Thymus (tissue), 11 donors: ENCODE results near the gene TFCP2. TPM values are rescaled to one million over a fixed set of nuclear protein-coding genes. Genes with fewer than 3 reads are reported as not detected.

Source experiments
- DNase-seq, 9 donors: peaks; one replicate each; pipeline ENCODE4 v3.0.0-alpha.2; 2013; ENCODE audit warnings: low spot score in 9 of 9, low read depth in 6 of 9, missing footprints in 1 of 9
- H3K27ac ChIP-seq, 2 donors: one replicate each; pipeline ENCODE4 v1.5.1; 2013; ENCODE audit warnings: control low read depth in 1 of 2, low read depth in 1 of 2, low read length in 1 of 2, mild to moderate bottlenecking in 1 of 2, moderate library complexity in 1 of 2
- H3K27me3 ChIP-seq, 2 donors: one replicate each; pipeline ENCODE4 v1.5.1; 2013; ENCODE audit warnings: low read length in 1 of 2; ENCODE audit not compliant: control insufficient read depth in 2 of 2, insufficient read depth in 1 of 2
- H3K36me3 ChIP-seq, 2 donors: one replicate each; pipeline ENCODE4 v1.5.1; 2013; ENCODE audit warnings: low read length in 1 of 2, mild to moderate bottlenecking in 1 of 2, moderate library complexity in 1 of 2; ENCODE audit not compliant: control insufficient read depth in 2 of 2, insufficient read depth in 2 of 2
- H3K4me1 ChIP-seq, 2 donors: one replicate each; pipeline ENCODE4 v1.5.1; 2013; ENCODE audit warnings: low read length in 2 of 2; ENCODE audit not compliant: control insufficient read depth in 2 of 2, insufficient read depth in 2 of 2
- H3K4me3 ChIP-seq, 2 donors: one replicate each; pipeline ENCODE4 v1.5.1; 2013; ENCODE audit warnings: low read length in 2 of 2, control low read depth in 1 of 2, mild to moderate bottlenecking in 1 of 2
- H3K9me3 ChIP-seq, 2 donors: one replicate each; pipeline ENCODE4 v1.5.1; 2013; ENCODE audit warnings: low read length in 1 of 2, mild to moderate bottlenecking in 1 of 2; ENCODE audit not compliant: control insufficient read depth in 2 of 2, insufficient read depth in 1 of 2
- WGBS: extraction: QIAGEN DNeasy Blood & Tissue Kit; methylation state at CpG from one replicate; pipeline ENCODE4 v1.1.7; 2013; 5-methylcytosine and 5-hydroxymethylcytosine counted together
- polyA plus RNA-seq: library from polyadenylated mRNA; stranded (reverse); fragments of 200-250 nt; gene quantifications from one replicate; pipeline ENCODE4 v1.2.3, GENCODE V29; 2013
- total RNA-seq: library from RNA; stranded (reverse); fragments of 120-200 nt; gene quantifications from one replicate; pipeline ENCODE4 v1.2.4, GENCODE V29; 2013
- donor health status: healthy.

The TFCP2 gene
- total and polyA plus RNA-seq, 2 donors: 11.7 to 25.3 TPM

DNA sequence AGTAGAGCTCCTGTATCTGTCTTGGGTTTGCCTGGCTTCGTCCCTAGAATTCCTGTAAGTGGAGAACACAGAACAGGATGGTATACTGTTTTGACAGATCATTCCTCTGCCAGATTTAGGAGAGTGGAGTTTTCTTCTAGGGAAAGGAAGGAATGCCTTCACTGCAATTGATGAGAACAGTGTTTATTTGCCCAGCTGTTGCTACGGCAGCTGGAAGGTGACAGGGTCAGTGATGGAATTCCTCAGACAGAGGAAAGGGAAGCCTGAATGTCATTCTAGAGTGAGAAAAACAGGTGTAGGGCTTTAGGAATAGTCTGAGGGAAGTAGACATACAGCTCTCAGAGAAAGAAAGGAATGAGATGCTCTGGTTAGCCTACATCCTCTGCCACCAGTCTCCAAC lies 101.3 kb downstream of the TFCP2 start:
- no peak for DNase-seq
- no peak overlapping the region for H3K27ac ChIP-seq
- no peaks in the 10 kb centered on the region for H3K9me3 ChIP-seq
- H3K4me3 ChIP-seq: no peak overlapping the region
- peaks cover 12 to 14% of the 10 kb centered on the region in 2 donors for H3K4me1 ChIP-seq
- 99% methylated on average over 2 of the region's 2 CpGs for WGBS
- no peaks in the 10 kb centered on the region for H3K27me3 ChIP-seq
- peaks cover 66 to 74% of the 10 kb centered on the region in 2 donors for H3K36me3 ChIP-seq

DNA sequence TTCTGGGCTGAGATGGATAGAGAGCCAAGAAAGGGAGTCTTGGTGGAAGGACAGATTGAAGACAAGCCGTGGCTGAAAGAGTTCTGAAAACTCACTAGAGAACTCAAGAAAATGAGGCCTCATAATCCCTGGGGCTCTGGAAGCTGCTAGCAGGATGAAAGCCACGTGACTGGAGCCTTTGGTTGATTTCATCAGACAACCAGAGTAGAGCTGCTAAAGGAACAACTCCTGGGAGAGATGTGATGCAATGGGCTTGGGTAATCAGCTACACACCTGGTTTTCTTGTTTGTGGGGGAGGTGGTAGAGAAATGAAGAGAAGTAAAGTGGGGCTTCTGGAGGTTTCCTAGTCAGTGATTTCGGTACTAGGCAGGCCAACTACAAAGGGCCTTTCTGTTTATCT lies 102.9 kb downstream of the TFCP2 start:
- no peak for DNase-seq
- peaks cover 68 to 73% of the 10 kb centered on the region in 2 donors for H3K36me3 ChIP-seq
- no peaks in the 10 kb centered on the region for H3K9me3 ChIP-seq
- H3K27ac ChIP-seq: no peak overlapping the region
- H3K27me3 ChIP-seq: no peaks in the 10 kb centered on the region
- 94% methylated on average over 3 of the region's 3 CpGs for WGBS
- no peak overlapping the region for H3K4me3 ChIP-seq
- no peaks in the 10 kb centered on the region for H3K4me1 ChIP-seq

DNA sequence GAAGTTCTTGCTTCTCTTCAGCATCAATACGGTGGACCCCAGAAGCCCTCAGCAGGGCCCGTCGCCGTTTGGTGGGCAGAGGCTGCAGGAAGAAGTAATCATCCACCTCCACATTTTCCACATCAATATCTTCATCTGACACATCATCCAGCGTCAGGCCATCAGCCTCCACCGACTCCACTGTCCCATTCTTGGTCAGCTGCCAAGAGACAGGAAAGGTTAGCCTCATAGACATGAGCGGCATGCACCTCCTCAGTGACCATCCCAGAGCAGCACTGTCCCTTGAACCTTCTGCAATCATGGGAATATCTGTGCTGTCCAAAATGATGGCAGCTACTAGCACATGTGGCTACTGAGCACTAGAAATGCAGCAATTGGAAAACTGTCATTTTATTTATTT lies 105.2 kb downstream of the TFCP2 start:
- no peak overlapping the region for H3K4me3 ChIP-seq
- H3K4me1 ChIP-seq: no peaks in the 10 kb centered on the region
- H3K27ac ChIP-seq: no peak overlapping the region
- no peak for DNase-seq
- no peaks in the 10 kb centered on the region for H3K27me3 ChIP-seq
- H3K9me3 ChIP-seq: no peaks in the 10 kb centered on the region
- 89% methylated on average over 7 of the region's 7 CpGs for WGBS
- H3K36me3 ChIP-seq: peaks cover 74 to 79% of the 10 kb centered on the region in 2 donors

DNA sequence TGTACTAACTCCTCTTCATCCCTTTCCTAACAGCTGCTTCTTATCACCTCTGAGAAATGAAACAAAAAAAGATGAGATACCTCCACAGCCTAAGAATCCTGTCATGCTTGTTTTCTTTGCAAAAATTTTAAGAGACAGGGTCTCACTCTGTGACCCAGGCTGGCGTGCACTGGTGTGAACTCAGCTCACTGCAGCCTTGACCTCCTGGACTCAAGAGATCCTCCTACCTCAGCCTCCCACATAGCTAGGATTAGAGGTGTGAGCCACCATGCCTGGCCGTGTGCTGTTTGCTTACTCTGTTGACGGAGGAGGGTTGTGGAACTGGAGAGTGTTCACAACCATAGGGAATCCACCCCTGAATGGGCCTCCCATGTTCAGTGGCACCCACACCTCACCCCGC lies 105.7 kb downstream of the TFCP2 start:
- no peak for DNase-seq
- no peak overlapping the region for H3K4me3 ChIP-seq
- no peaks in the 10 kb centered on the region for H3K9me3 ChIP-seq
- H3K36me3 ChIP-seq: peaks cover 74 to 80% of the 10 kb centered on the region in 2 donors
- no peak overlapping the region for H3K27ac ChIP-seq
- no peaks in the 10 kb centered on the region for H3K4me1 ChIP-seq
- H3K27me3 ChIP-seq: no peaks in the 10 kb centered on the region
- WGBS: 98% methylated on average over 4 of the region's 4 CpGs

DNA sequence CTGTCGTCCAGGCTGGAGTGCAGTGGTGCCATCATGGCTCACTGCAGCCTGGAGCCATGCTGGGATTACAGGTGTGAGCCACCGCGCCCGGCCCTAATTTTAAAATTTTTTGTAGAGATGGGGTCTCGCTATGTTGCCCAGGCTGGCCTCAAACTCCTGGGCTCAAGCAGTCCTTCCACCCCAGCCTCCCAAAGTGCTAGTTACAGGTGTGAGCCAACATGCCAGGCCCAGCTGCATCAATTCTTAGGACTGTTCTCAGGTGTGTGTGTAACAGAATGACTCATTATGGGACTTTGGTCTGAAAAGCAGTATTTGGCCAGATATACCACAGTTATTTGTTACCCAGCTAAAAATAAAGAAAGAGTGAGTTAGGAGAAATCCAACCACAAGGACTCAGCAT lies 107.4 kb downstream of the TFCP2 start:
- Histone ChIP-seq H3K4me3 (no peak overlapping the region), H3K4me1 (no peaks in the 10 kb centered on the region), H3K27ac (no peak overlapping the region), H3K9me3 (no peaks in the 10 kb centered on the region), H3K27me3 (no peaks in the 10 kb centered on the region), H3K36me3 (peaks cover 68 to 79% of the 10 kb centered on the region in 2 donors)
- DNase-seq: no peak
- WGBS: 96% methylated on average over 5 of the region's 5 CpGs

DNA sequence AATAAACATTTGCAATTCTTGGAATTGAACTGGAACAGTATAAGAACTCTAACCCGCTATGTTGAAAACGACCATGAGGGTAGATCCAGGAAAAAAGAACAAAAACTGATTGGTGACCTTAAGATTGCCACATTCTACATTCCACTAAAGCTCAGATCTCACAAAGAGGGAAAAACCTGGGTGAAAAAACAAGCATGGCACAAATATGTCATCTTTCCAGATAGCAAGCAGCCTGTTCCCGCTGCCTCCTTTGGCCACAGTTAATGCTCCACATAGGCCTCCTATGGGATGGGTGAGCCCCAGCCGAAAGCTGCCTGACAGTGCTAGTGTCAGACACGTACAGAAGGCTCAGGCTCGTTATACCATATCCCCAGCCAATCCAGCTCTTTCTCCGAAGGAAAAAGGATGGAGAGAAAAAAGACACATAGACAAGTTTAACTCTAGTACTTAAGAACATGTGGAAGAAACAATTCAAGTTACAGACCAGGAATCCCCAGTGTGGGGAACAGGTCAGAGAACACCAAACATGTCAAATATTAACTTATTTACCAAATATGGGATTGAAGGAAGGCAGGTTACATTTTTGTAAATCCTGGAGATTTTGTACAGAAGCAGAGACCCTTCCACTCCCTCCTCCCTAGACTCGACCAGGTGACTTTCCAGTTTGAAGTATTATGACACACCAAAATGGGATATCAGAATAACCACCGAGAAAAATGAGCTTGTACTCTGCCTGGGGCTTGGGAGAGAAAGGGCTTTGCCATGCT lies 110.1 kb downstream of the TFCP2 start:
- H3K4me3 ChIP-seq: no peak overlapping the region
- H3K36me3 ChIP-seq: peaks cover 72 to 88% of the 10 kb centered on the region in 2 donors
- WGBS: 95% methylated on average over 9 of the region's 9 CpGs
- DNase-seq: no peak
- H3K9me3 ChIP-seq: no peaks in the 10 kb centered on the region
- H3K27me3 ChIP-seq: no peaks in the 10 kb centered on the region
- no peak overlapping the region for H3K27ac ChIP-seq
- H3K4me1 ChIP-seq: no peaks in the 10 kb centered on the region

DNA sequence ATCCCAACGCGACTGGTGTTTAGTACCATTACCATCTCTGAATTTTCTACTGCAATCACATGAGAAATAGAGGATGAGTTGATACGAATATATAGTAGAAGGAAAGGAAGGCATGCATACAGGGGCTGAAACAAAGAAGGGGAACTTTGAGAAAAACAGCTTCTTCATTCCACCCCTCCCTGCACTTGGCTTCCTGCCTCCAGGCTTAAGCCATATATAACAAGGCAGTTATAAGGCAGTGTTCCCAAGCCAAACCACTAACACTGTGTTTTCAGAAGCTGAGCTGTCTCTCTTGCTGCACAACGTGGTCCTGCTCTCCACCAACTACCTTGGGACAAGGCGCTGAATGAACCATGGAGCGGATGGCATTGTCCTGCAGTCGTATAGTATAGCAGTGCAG lies 113.8 kb downstream of the TFCP2 start:
- 97% methylated on average over 7 of the region's 7 CpGs for WGBS

DNA sequence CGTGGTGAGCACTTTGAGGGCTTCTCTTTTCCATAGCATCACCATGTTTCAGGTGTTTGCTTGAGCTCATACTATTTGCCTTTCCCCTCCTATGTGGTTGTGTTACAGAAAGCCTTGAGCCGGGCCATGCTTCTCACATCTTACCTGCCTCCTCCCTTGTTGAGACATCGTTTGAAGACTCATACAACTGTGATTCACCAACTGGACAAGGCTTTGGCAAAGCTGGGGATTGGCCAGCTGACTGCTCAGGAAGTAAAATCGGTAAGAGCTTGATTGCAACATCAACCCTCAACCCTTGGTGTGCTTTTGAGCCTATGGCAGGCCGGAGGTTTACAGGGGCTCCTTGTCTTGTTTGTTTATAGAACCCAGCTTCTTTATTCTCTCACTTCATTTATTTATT lies 116.7 kb downstream of the TFCP2 start:
- Histone ChIP-seq H3K4me3 (no peak overlapping the region), H3K27ac (no peak overlapping the region), H3K36me3 (peaks cover 55 to 83% of the 10 kb centered on the region in 2 donors), H3K9me3 (no peaks in the 10 kb centered on the region), H3K4me1 (peaks cover 0 to 3% of the 10 kb centered on the region in 2 donors), H3K27me3 (no peaks in the 10 kb centered on the region)
- DNase-seq: no peak
- WGBS: 91% methylated on average over 5 of the region's 5 CpGs

More for the DNA sequence above, 113.8 kb downstream of the TFCP2 start:
- Histone ChIP-seq H3K27ac (no peak overlapping the region), H3K9me3 (no peaks in the 10 kb centered on the region), H3K4me1 (no peaks in the 10 kb centered on the region), H3K36me3 (peaks cover 74 to 90% of the 10 kb centered on the region in 2 donors), H3K27me3 (no peaks in the 10 kb centered on the region), H3K4me3 (no peak overlapping the region)
- no peak for DNase-seq

DNA sequence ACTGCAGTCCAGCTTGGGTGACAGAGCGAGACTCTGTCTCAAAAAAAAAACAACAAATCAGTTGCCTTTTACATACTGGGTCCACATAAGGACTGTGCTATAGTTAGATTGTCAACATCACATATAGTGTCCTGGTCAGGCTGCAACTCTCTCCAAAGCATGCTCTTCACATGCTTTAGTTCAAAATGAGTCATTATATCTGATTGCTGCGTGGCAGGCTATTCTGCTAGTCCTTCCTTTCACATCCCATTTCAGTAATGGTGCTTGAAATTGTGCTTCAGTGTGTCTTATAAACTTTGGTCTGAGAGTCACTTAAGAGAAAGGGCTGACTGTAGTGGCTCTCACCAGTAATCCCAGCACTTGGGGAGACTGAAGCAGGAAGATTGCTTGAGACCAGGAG lies 117.9 kb downstream of the TFCP2 start:
- Histone ChIP-seq H3K27ac (no peak overlapping the region), H3K27me3 (no peaks in the 10 kb centered on the region), H3K4me3 (no peak overlapping the region), H3K4me1 (peaks cover 0 to 5% of the 10 kb centered on the region in 2 donors), H3K9me3 (no peaks in the 10 kb centered on the region), H3K36me3 (peaks cover 55 to 75% of the 10 kb centered on the region in 2 donors)
- no peak for DNase-seq
- whole genome bisulfite sequencing: 97% methylated on average over 2 of the region's 2 CpGs
